Right lobe of liver (tissue), 4 donors: ENCODE measurements around the gene COL4A6.

Experiments
- POLR2A ChIP-seq: fragments of 450-650 bp; IDR thresholded peaks from one replicate; pipeline ENCODE4 v1.6.1; 2017; ENCODE audit warnings: antibody characterized with exemption, mild to moderate bottlenecking
- TF ChIP-seq, protein P1 (sequence below), 4 donors: fragments of 200-600 bp in 3 of 4; fragments of 450-650 bp in 1 of 4; IDR thresholded peaks; one replicate each; pipeline versions ENCODE4 v1.5.1 to v1.8.0; 2016 to 2022; ENCODE audit warnings: antibody characterized with exemption in 4 of 4, mild to moderate bottlenecking in 2 of 4
- donor health status: DM: no; HTN: no; CAD: no.
- donor health status: DM: no; HTN: no; CAD: no.
- donor health status: DM: no; HTN: yes; CAD: no.

DNA sequence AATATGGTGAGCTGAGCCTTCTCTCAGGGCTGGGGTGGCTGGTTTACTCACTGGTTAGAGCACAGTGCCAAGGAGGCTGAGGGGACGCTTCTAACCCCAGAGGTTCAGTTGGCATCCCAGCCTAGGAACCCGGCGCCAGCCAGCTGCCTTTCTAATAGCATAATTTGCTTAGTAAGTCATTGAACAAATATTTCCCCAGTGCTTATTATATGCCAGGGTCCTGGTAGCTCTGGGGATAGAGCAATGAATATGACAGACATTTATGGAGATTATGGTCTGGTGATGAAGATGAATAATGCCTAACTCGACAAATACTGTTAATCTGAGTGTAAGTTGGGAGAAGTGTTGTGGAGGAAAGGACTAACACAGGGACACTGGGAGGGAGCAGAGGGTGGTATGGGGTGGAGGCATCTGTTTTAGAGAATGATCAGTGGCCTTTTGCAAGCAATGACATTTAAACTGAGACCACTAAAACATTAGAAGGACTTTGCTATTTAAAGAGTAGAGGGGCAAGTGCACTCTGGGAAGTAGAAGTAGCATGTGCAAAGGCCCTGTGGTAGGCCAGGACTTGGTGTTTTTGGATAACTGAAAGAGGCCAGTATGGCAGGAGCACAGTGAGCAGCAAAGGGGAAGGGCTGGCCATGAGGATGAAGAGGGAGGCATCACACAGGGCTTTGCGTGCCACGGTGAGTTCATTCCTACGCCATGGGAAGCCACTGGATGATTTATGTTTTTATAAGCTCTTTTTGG, 274.7 kb downstream of the COL4A6 start:
- TF ChIP-seq, protein P1, sequence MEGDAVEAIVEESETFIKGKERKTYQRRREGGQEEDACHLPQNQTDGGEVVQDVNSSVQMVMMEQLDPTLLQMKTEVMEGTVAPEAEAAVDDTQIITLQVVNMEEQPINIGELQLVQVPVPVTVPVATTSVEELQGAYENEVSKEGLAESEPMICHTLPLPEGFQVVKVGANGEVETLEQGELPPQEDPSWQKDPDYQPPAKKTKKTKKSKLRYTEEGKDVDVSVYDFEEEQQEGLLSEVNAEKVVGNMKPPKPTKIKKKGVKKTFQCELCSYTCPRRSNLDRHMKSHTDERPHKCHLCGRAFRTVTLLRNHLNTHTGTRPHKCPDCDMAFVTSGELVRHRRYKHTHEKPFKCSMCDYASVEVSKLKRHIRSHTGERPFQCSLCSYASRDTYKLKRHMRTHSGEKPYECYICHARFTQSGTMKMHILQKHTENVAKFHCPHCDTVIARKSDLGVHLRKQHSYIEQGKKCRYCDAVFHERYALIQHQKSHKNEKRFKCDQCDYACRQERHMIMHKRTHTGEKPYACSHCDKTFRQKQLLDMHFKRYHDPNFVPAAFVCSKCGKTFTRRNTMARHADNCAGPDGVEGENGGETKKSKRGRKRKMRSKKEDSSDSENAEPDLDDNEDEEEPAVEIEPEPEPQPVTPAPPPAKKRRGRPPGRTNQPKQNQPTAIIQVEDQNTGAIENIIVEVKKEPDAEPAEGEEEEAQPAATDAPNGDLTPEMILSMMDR (IDR thresholded peaks at IDR 0.05): no peak
- TF ChIP-seq POLR2A: no peak
